Activated T-helper 17 cell treated with anti-CD3 and anti-CD28 coated beads, Interleukin-2, amount 50 U/mL, for 72 hours (primary cell): ENCODE measurements around the gene ARHGAP10. TPM values are rescaled to one million over a fixed set of nuclear protein-coding genes. Genes with fewer than 3 reads are reported as not detected.
A peak's percentile ranks its signal among the peaks of the same experiment; 100 is the strongest.

ENCODE experiments used
- ATAC-seq: fragments of 150-1000 bp; cut with Tn5 transposase; replicated peaks from 2 replicates; pipeline ENCODE4 v1.10.0; 2021; ENCODE audit warnings: mild to moderate bottlenecking, moderate library complexity
- H3K27ac Mint-ChIP-seq: one replicate; pipeline ENCODE4 v1.8.0; 2022; ENCODE audit warnings: mixed read lengths
- H3K27me3 Mint-ChIP-seq: one replicate; pipeline ENCODE4 v1.8.0; 2022; ENCODE audit warnings: mixed read lengths
- H3K36me3 Mint-ChIP-seq: one replicate; pipeline ENCODE4 v1.8.0; 2022; ENCODE audit warnings: low read depth, mild to moderate bottlenecking, mixed read lengths
- H3K4me1 Mint-ChIP-seq: one replicate; pipeline ENCODE4 v1.8.0; 2022; ENCODE audit warnings: mixed read lengths
- H3K4me3 Mint-ChIP-seq: one replicate; pipeline ENCODE4 v1.8.0; 2022; ENCODE audit warnings: mild to moderate bottlenecking, mixed read lengths
- H3K9me3 Mint-ChIP-seq: one replicate; pipeline ENCODE4 v1.8.0; 2022; ENCODE audit warnings: mixed read lengths
- total RNA-seq, 2 donors: library from RNA; stranded (reverse); gene quantifications; one replicate each; pipeline ENCODE4 v1.2.3, GENCODE V29; 2022

Gene ARHGAP10
- total RNA-seq = 10 to 100 TPM; 11.1 to 14.7 TPM

- Mint-ChIP-seq H3K27me3 (no peaks in the 10 kb centered on the region), H3K36me3 (no peaks in the 10 kb centered on the region), H3K4me1 (peaks cover 33% of the 10 kb centered on the region), H3K4me3 (peak within 1 kb of the TSS; percentile 92), H3K9me3 (no peaks in the 10 kb centered on the region), H3K27ac (peak within 1 kb of the TSS; percentile 88)
- peak; percentile 81 for ATAC-seq
These were observed at the start of gene ARHGAP10 for GRCh38 chr4:147731580-147732517. Gene ARHGAP10 (plus strand): TSS chr4:147732088. CDS start chr4:147732302, 214 bp downstream.

- Mint-ChIP-seq H3K27me3 (no peaks in the 10 kb centered on the region), H3K9me3 (no peaks in the 10 kb centered on the region), H3K27ac (peak overlapping the region; percentile 95), H3K4me3 (peak overlapping the region; percentile 86), H3K4me1 (peaks cover 13% of the 10 kb centered on the region), H3K36me3 (peaks cover 15% of the 10 kb centered on the region)
- ATAC-seq = no peak
These were observed 49.1 kb upstream of the ARHGAP10 start for GRCh38 chr4:147682755-147683154.

- Mint-ChIP-seq H3K27me3 (no peaks in the 10 kb centered on the region), H3K27ac (peak overlapping the region; percentile 95), H3K4me3 (peak overlapping the region; percentile 86), H3K9me3 (no peaks in the 10 kb centered on the region), H3K36me3 (peaks cover 11% of the 10 kb centered on the region), H3K4me1 (peaks cover 13% of the 10 kb centered on the region)
- ATAC-seq = no peak
These were observed 48.7 kb upstream of the ARHGAP10 start for GRCh38 chr4:147683188-147683591.

- H3K9me3 Mint-ChIP-seq = no peaks in the 10 kb centered on the region
- peak; percentile 99 for ATAC-seq
- peaks cover 2% of the 10 kb centered on the region for H3K36me3 Mint-ChIP-seq
- peak within 1 kb of the TSS; percentile 86 for H3K4me3 Mint-ChIP-seq
- H3K27ac Mint-ChIP-seq = peak within 1 kb of the TSS; percentile 95
- H3K4me1 Mint-ChIP-seq = peaks cover 14% of the 10 kb centered on the region
- no peaks in the 10 kb centered on the region for H3K27me3 Mint-ChIP-seq
These were observed 47.9 kb upstream of the ARHGAP10 start, which contains the start of gene PRMT9 for GRCh38 chr4:147683717-147684700. Gene PRMT9 (minus strand): TSS chr4:147684163. CDS start chr4:147683987, 176 bp downstream.

- ATAC-seq = peak; percentile 53
- Mint-ChIP-seq H3K4me1 (peaks cover 4% of the 10 kb centered on the region), H3K27ac (peak overlapping the region; percentile 46)
These were observed 42.8 kb upstream of the ARHGAP10 start for GRCh38 chr4:147689067-147689466.

GRCh38 chr4:147691820-147692219, 40.1 kb upstream of the ARHGAP10 start:
- H3K27ac Mint-ChIP-seq = no peak overlapping the region
- peaks cover 10% of the 10 kb centered on the region for H3K27me3 Mint-ChIP-seq

More at GRCh38 chr4:147689067-147689466, 42.8 kb upstream of the ARHGAP10 start:
- H3K9me3 Mint-ChIP-seq = no peaks in the 10 kb centered on the region
- H3K36me3 Mint-ChIP-seq = no peaks in the 10 kb centered on the region
- peak overlapping the region; percentile 42 for H3K4me3 Mint-ChIP-seq
- peaks cover 10% of the 10 kb centered on the region for H3K27me3 Mint-ChIP-seq

GRCh38 chr4:147693218-147693617, 38.7 kb upstream of the ARHGAP10 start:
- no peaks in the 10 kb centered on the region for H3K9me3 Mint-ChIP-seq
- H3K4me1 Mint-ChIP-seq = peaks cover 4% of the 10 kb centered on the region
- no peaks in the 10 kb centered on the region for H3K36me3 Mint-ChIP-seq
- H3K27me3 Mint-ChIP-seq = peaks cover 10% of the 10 kb centered on the region
- H3K4me3 Mint-ChIP-seq = no peak overlapping the region
- H3K27ac Mint-ChIP-seq = no peak overlapping the region
- ATAC-seq = no peak

More at GRCh38 chr4:147691820-147692219, 40.1 kb upstream of the ARHGAP10 start:
- no peaks in the 10 kb centered on the region for H3K9me3 Mint-ChIP-seq
- no peak overlapping the region for H3K4me3 Mint-ChIP-seq
- no peaks in the 10 kb centered on the region for H3K36me3 Mint-ChIP-seq
- ATAC-seq = no peak
- peaks cover 4% of the 10 kb centered on the region for H3K4me1 Mint-ChIP-seq

- no peak overlapping the region for H3K27ac Mint-ChIP-seq
- no peak for ATAC-seq
- H3K27me3 Mint-ChIP-seq = peaks cover 4% of the 10 kb centered on the region
- no peaks in the 10 kb centered on the region for H3K36me3 Mint-ChIP-seq
- H3K4me3 Mint-ChIP-seq = no peak overlapping the region
- no peaks in the 10 kb centered on the region for H3K4me1 Mint-ChIP-seq
- H3K9me3 Mint-ChIP-seq = no peaks in the 10 kb centered on the region
These were observed 35.0 kb upstream of the ARHGAP10 start for GRCh38 chr4:147696866-147697265.

- H3K27ac Mint-ChIP-seq = no peak overlapping the region
- no peaks in the 10 kb centered on the region for H3K36me3 Mint-ChIP-seq
- H3K4me3 Mint-ChIP-seq = no peak overlapping the region
These were observed 27.0 kb upstream of the ARHGAP10 start for GRCh38 chr4:147704846-147705245.

GRCh38 chr4:147707892-147708672, 23.8 kb upstream of the ARHGAP10 start:
- H3K4me3 Mint-ChIP-seq = no peak overlapping the region
- H3K27me3 Mint-ChIP-seq = peaks cover under 1% of the 10 kb centered on the region
- ATAC-seq = peak; percentile 44
- no peaks in the 10 kb centered on the region for H3K36me3 Mint-ChIP-seq
- no peak overlapping the region for H3K27ac Mint-ChIP-seq
- H3K4me1 Mint-ChIP-seq = no peaks in the 10 kb centered on the region
- no peaks in the 10 kb centered on the region for H3K9me3 Mint-ChIP-seq

More at GRCh38 chr4:147704846-147705245, 27.0 kb upstream of the ARHGAP10 start:
- H3K27me3 Mint-ChIP-seq = no peaks in the 10 kb centered on the region
- H3K9me3 Mint-ChIP-seq = no peaks in the 10 kb centered on the region
- no peak for ATAC-seq
- H3K4me1 Mint-ChIP-seq = no peaks in the 10 kb centered on the region

- peaks cover 4% of the 10 kb centered on the region for H3K27me3 Mint-ChIP-seq
- peak overlapping the region; percentile 44 for H3K27ac Mint-ChIP-seq
- H3K36me3 Mint-ChIP-seq = no peaks in the 10 kb centered on the region
- H3K4me3 Mint-ChIP-seq = no peak overlapping the region
- H3K9me3 Mint-ChIP-seq = no peaks in the 10 kb centered on the region
- no peaks in the 10 kb centered on the region for H3K4me1 Mint-ChIP-seq
- ATAC-seq = no peak
These were observed 21.9 kb upstream of the ARHGAP10 start for GRCh38 chr4:147709999-147710398.

- ATAC-seq = no peak
These were observed 17.1 kb upstream of the ARHGAP10 start for GRCh38 chr4:147714575-147715401.

GRCh38 chr4:147717878-147718277, 14.0 kb upstream of the ARHGAP10 start:
- Mint-ChIP-seq H3K36me3 (no peaks in the 10 kb centered on the region), H3K4me1 (no peaks in the 10 kb centered on the region), H3K27ac (no peak overlapping the region), H3K27me3 (peaks cover 11% of the 10 kb centered on the region), H3K9me3 (no peaks in the 10 kb centered on the region), H3K4me3 (no peak overlapping the region)
- peak; percentile 24 for ATAC-seq

More at GRCh38 chr4:147714575-147715401, 17.1 kb upstream of the ARHGAP10 start:
- H3K4me1 Mint-ChIP-seq = no peaks in the 10 kb centered on the region
- H3K9me3 Mint-ChIP-seq = no peaks in the 10 kb centered on the region
- no peak overlapping the region for H3K4me3 Mint-ChIP-seq
- H3K27ac Mint-ChIP-seq = no peak overlapping the region
- H3K27me3 Mint-ChIP-seq = peaks cover 11% of the 10 kb centered on the region
- no peaks in the 10 kb centered on the region for H3K36me3 Mint-ChIP-seq
